OCI-LY7 (cell line): ENCODE results near the gene ARHGAP26.

Experiments
- CTCF ChIP-seq: fragments of 200-600 bp; sonication (generic); conservative IDR thresholded peaks from 2 replicates; pipeline ENCODE4 v1.5.1; 2014; ENCODE audit warnings: mild to moderate bottlenecking, antibody characterized with exemption, low read length, moderate library complexity, mixed read lengths
- EZH2phosphoT487 ChIP-seq: fragments of 200-600 bp; sonication (generic); IDR thresholded peaks from 2 replicates; pipeline ENCODE4 v1.6.1; 2018; ENCODE audit warnings: low read depth, borderline replicate concordance, mild to moderate bottlenecking, mixed run types, antibody characterized with exemption, low read length, moderate library complexity, mixed read lengths

GRCh38 chr5:142754031-142754430, 16.1 kb upstream of the ARHGAP26 start:
- no peak for TF ChIP-seq CTCF
- TF ChIP-seq EZH2phosphoT487, result no peak
